ENCODE results near the gene CEP104. TPM values are rescaled to one million over a fixed set of nuclear protein-coding genes. Genes with fewer than 3 reads are reported as not detected.

Gene CEP104
- total and polyA plus RNA-seq, 11 donors, result 5.5 to 46.1 (median 33.0) TPM

- peaks cover 0 to 30% (median 14%) of the 10 kb centered on the region in 12 donors for H3K4me1 ChIP-seq
- H3K36me3 ChIP-seq, result no peaks in the 10 kb centered on the region
- TF ChIP-seq POLR2A (IDR thresholded peaks at IDR 0.05) (no peak), CTCF (IDR thresholded peaks at IDR 0.05) (no peak)
- WGBS, 4 donors, result 87 to 89% (median 89%) methylated on average over 17 to 22 of the region's 22 CpGs
- H3K27ac ChIP-seq, result no peak overlapping the region
- DNase-seq, result peak in 2 of 5 donors; percentile 6 to 45
- H3K4me3 ChIP-seq, result no peak overlapping the region
- H3K27me3 ChIP-seq, result peaks cover 0 to 11% (median 0%) of the 10 kb centered on the region in 9 donors
- intact Hi-C loops (cut with DNase I), result no loop called here
- ATAC-seq, result no peak
- no peaks in the 10 kb centered on the region for H3K9me3 ChIP-seq
Measured at GRCh38 chr1:3768811-3769390, 88.1 kb downstream of the CEP104 start.

GRCh38 chr1:3767328-3767925 lies 89.6 kb downstream of the CEP104 start:
- 87 to 91% (median 88%) methylated on average over 16 to 17 of the region's 17 CpGs for WGBS, 4 donors
- intact Hi-C loops (cut with DNase I), result no loop called here
- no peak for TF ChIP-seq CTCF (IDR thresholded peaks at IDR 0.05)
- TF ChIP-seq POLR2A (IDR thresholded peaks at IDR 0.05), result no peak
- Histone ChIP-seq H3K9me3 (no peaks in the 10 kb centered on the region), H3K4me3 (no peak overlapping the region), H3K4me1 (peaks cover 0 to 16% (median 10%) of the 10 kb centered on the region in 12 donors), H3K36me3 (no peaks in the 10 kb centered on the region), H3K27me3 (peaks cover 0 to 18% (median 0%) of the 10 kb centered on the region in 9 donors), H3K27ac (no peak overlapping the region)
- DNase-seq (peak in 1 of 5 donors; percentile 39), ATAC-seq (no peak)

GRCh38 chr1:3763351-3764125 lies 93.5 kb downstream of the CEP104 start:
- H3K9me3 ChIP-seq, result peaks cover 0 to 8% (median 0%) of the 10 kb centered on the region in 12 donors
- H3K27ac ChIP-seq, result no peak overlapping the region
- no peak overlapping the region for H3K4me3 ChIP-seq
- no peak for TF ChIP-seq POLR2A (IDR thresholded peaks at IDR 0.05)
- TF ChIP-seq CTCF (IDR thresholded peaks at IDR 0.05), result no peak
- intact Hi-C loops (cut with DNase I), result no loop called here
- no peaks in the 10 kb centered on the region for H3K4me1 ChIP-seq
- no peak for DNase-seq
- WGBS, 4 donors, result 76 to 82% (median 78%) methylated on average over 26 to 31 of the region's 31 CpGs
- no peak for ATAC-seq
- H3K36me3 ChIP-seq, result no peaks in the 10 kb centered on the region
- peaks cover 0 to 43% (median 3%) of the 10 kb centered on the region in 9 donors for H3K27me3 ChIP-seq

- ATAC-seq (no peak), DNase-seq (peak in 1 of 5 donors; percentile 63)
- Histone ChIP-seq H3K9me3 (peaks cover 0 to 8% (median 0%) of the 10 kb centered on the region in 12 donors), H3K27ac (no peak overlapping the region), H3K27me3 (peaks cover 0 to 43% (median 3%) of the 10 kb centered on the region in 9 donors), H3K4me3 (no peak overlapping the region), H3K36me3 (no peaks in the 10 kb centered on the region), H3K4me1 (no peaks in the 10 kb centered on the region)
- 82 to 86% (median 83%) methylated on average over 8 to 12 of the region's 12 CpGs for WGBS, 4 donors
- intact Hi-C loops (cut with DNase I), result no loop called here
- TF ChIP-seq CTCF (IDR thresholded peaks at IDR 0.05) (no peak), POLR2A (IDR thresholded peaks at IDR 0.05) (no peak)
Measured at GRCh38 chr1:3762873-3763228, 94.2 kb downstream of the CEP104 start.

Data from heart left ventricle (tissue), 16 donors.